GM12878 (cell line): ENCODE results near the gene EEF2. TPM values are rescaled to one million over a fixed set of nuclear protein-coding genes. Genes with fewer than 3 reads are reported as not detected.

ENCODE experiments used
- ATAC-seq: fragments of 200-7000 bp; cut with Tn5 transposase; 3 replicates; pipeline ENCODE4 v1.9.1; 2020; ENCODE audit warnings: mild to moderate bottlenecking, moderate library complexity
- BruUV-seq: library from RNA; stranded (reverse); fragments of 400-500 nt; replicated peaks from 2 replicates; lab custom pipeline; 2021; lab: Mats Ljungman, UMichigan
- CTCF ChIA-PET: fragments of 300-600 bp; sonication (Branson Sonifier 250); formaldehyde crosslinking; extraction: SDS; loops from one replicate; lab custom pipeline; 2021; ENCODE audit warnings: inconsistent platforms; lab: Yijun Ruan, JAX
- POLR2A ChIA-PET: fragments of 350-600 bp; formaldehyde crosslinking; extraction: SDS; loops from one replicate; lab custom pipeline; 2021; ENCODE audit warnings: inconsistent platforms; lab: Charles Lee
- RAD21 ChIA-PET: fragments of 300-600 bp; sonication (Branson Sonifier 250); formaldehyde crosslinking; loops from one replicate; lab custom pipeline; 2023; ENCODE audit warnings: antibody characterized with exemption; ENCODE audit not compliant: unreplicated experiment; lab: Charles Lee
- SMC1A ChIA-PET: fragments of 300-600 bp; sonication (Branson Sonifier 250); formaldehyde crosslinking; loops from one replicate; lab custom pipeline; 2023; ENCODE audit not compliant: unreplicated experiment, uncharacterized antibody; lab: Charles Lee
- DNase-seq: peaks from one replicate; pipeline ENCODE4 v3.0.0-alpha.2; 2011; ENCODE audit warnings: low read depth, low spot score
- FAIRE-seq: peaks from 3 replicates; lab custom pipeline; 2011; peaks lifted over from hg19 to GRCh38; lab: Jason Lieb, UNC
- H2AFZ ChIP-seq: 2 replicates; pipeline ENCODE4 v1.6.0; 2011; ENCODE audit warnings: low read depth, low read length, control low read depth; ENCODE audit not compliant: control insufficient read depth
- H3K27ac ChIP-seq: 2 replicates; pipeline ENCODE4 v1.5.1; 2011; ENCODE audit warnings: control low read depth; ENCODE audit not compliant: control insufficient read depth, insufficient read depth
- H3K27me3 ChIP-seq, 2 experiments: replicated peaks in 1 of 2; 2 replicates each; pipeline versions ENCODE4 v1.6.0 to v1.6.1; 2011; ENCODE audit warnings: low read length in 1 of 2; ENCODE audit not compliant: control insufficient read depth in 2 of 2, insufficient read depth in 2 of 2
- H3K36me3 ChIP-seq, 2 experiments: 2 replicates each; pipeline ENCODE4 v1.5.1; 2011; ENCODE audit warnings: low read length in 1 of 2; ENCODE audit not compliant: control insufficient read depth in 2 of 2, insufficient read depth in 2 of 2
- H3K4me1 ChIP-seq: 2 replicates; pipeline ENCODE4 v1.6.1; 2011; ENCODE audit warnings: mild to moderate bottlenecking, low read length, moderate library complexity, mixed read lengths; ENCODE audit not compliant: control insufficient read depth, insufficient read depth
- H3K4me2 ChIP-seq: 2 replicates; pipeline ENCODE4 v1.6.0; 2011; ENCODE audit warnings: control low read depth; ENCODE audit not compliant: control insufficient read depth, insufficient read depth
- H3K4me3 ChIP-seq: fragments of 200-600 bp; sonication (generic); 2 replicates; pipeline ENCODE4 v1.5.1; 2016
- H3K79me2 ChIP-seq: 2 replicates; pipeline ENCODE4 v1.6.0; 2011; ENCODE audit warnings: low read length; ENCODE audit not compliant: control insufficient read depth, insufficient read depth
- H3K9ac ChIP-seq: 2 replicates; pipeline ENCODE4 v1.8.0; 2011; ENCODE audit warnings: low read length, control low read depth, mixed read lengths; ENCODE audit not compliant: control insufficient read depth, insufficient read depth
- H3K9me3 ChIP-seq: replicated peaks from 3 replicates; pipeline ENCODE4 v1.5.1; 2011; ENCODE audit warnings: mild to moderate bottlenecking, low read length; ENCODE audit not compliant: control insufficient read depth, insufficient read depth
- H4K20me1 ChIP-seq: 2 replicates; pipeline ENCODE4 v1.6.0; 2011; ENCODE audit not compliant: control insufficient read depth, insufficient read depth
- BRCA1 ChIP-seq: IDR thresholded peaks from 2 replicates; pipeline ENCODE4 v1.6.1; 2011; ENCODE audit warnings: low read depth, low read length, improper control_type of control experiment
- CBFB ChIP-seq: IDR thresholded peaks from 2 replicates; pipeline ENCODE4 v1.6.1; 2016; ENCODE audit warnings: antibody characterized with exemption, low read depth
- EGR1 ChIP-seq, 2 experiments: IDR thresholded peaks; 1 replicate in 1 of 2; 2 replicates in 1 of 2; pipeline ENCODE4 v1.6.1; 2011 to 2012; ENCODE audit warnings: low read depth in 2 of 2, low read length in 2 of 2, borderline replicate concordance in 1 of 2, mild to moderate bottlenecking in 1 of 2, moderate library complexity in 1 of 2
- EZH2 ChIP-seq: IDR thresholded peaks from 2 replicates; pipeline ENCODE4 v1.6.1; 2012; ENCODE audit warnings: low read depth, mild to moderate bottlenecking, control low read depth, inconsistent platforms, low read length, borderline replicate concordance; ENCODE audit not compliant: control insufficient read depth
- FOS ChIP-seq: IDR thresholded peaks from 3 replicates; pipeline ENCODE4 v1.6.1; 2011; ENCODE audit warnings: borderline replicate concordance; ENCODE audit not compliant: insufficient read length; ENCODE audit errors: extremely low read depth
- GABPA ChIP-seq: IDR thresholded peaks from 2 replicates; pipeline ENCODE4 v1.6.1; 2014; ENCODE audit warnings: antibody characterized with exemption, low read depth, mild to moderate bottlenecking, inconsistent platforms
- IKZF2 ChIP-seq, 2 experiments: fragments of 450-650 bp; IDR thresholded peaks; 2 replicates each; pipeline ENCODE4 v1.6.1; 2017; ENCODE audit warnings: mild to moderate bottlenecking in 2 of 2, moderate library complexity in 2 of 2
- KLF5 ChIP-seq: fragments of 450-650 bp; IDR thresholded peaks from 2 replicates; pipeline ENCODE4 v1.6.1; 2014; ENCODE audit warnings: mild to moderate bottlenecking; ENCODE audit not compliant: partially characterized antibody
- MTA2 ChIP-seq: fragments of 450-650 bp; IDR thresholded peaks from 2 replicates; pipeline ENCODE4 v1.6.1; 2016; ENCODE audit warnings: low read depth, mild to moderate bottlenecking, moderate library complexity
- PBX3 ChIP-seq: IDR thresholded peaks from 2 replicates; pipeline ENCODE4 v1.6.1; 2011; ENCODE audit warnings: mild to moderate bottlenecking, low read depth, low read length, moderate library complexity; ENCODE audit not compliant: insufficient replicate concordance
- RELA ChIP-seq: fragments of 450-650 bp; IDR thresholded peaks from 2 replicates; pipeline ENCODE4 v1.8.0; 2014; ENCODE audit warnings: borderline replicate concordance; ENCODE audit not compliant: partially characterized antibody
- RUNX3 ChIP-seq: IDR thresholded peaks from 2 replicates; pipeline ENCODE4 v1.6.1; 2012; ENCODE audit warnings: low read length, inconsistent platforms
- SPI1 ChIP-seq: IDR thresholded peaks from 2 replicates; pipeline ENCODE4 v1.6.1; 2011; ENCODE audit warnings: low read depth, mild to moderate bottlenecking, low read length, moderate library complexity, borderline replicate concordance; ENCODE audit not compliant: insufficient read depth
- STAT3 ChIP-seq: IDR thresholded peaks from 2 replicates; pipeline ENCODE4 v1.6.1; 2011; ENCODE audit warnings: low read depth, low read length, improper control_type of control experiment
- WGBS: methylation state at CpG from one replicate; pipeline ENCODE4 v1.1.6; 2016; ENCODE audit warnings: low lambda C conversion rate; ENCODE audit not compliant: insufficient replicate concordance, insufficient coverage; ENCODE audit errors: missing lambda C conversion rate; 5-methylcytosine and 5-hydroxymethylcytosine counted together
- in situ Hi-C: fragments of 300-500 bp; cut with MboI; formaldehyde crosslinking; loops from 9 replicates; pipeline ENCODE4 v1.14.3; 2018; ENCODE audit warnings: mixed read lengths
- intact Hi-C: fragments of 100-400 bp; cut with micrococcal nuclease; formaldehyde crosslinking; loops from one replicate; pipeline ENCODE4 v1.14.2; 2022; ENCODE audit not compliant: unreplicated experiment
- polyA plus RNA-seq, 11 experiments: library from polyadenylated mRNA; depleted of rRNA in 4 of 11; unstranded in 6 of 11; stranded (reverse) in 5 of 11; fragments of >200 nt; fragmentation: Nextera tagmentation in 4 of 11; fragmentation: Illumina TruSeq in 1 of 11; extraction: Ambion mirVana in 4 of 11; extraction: Trizol in 1 of 11; gene quantifications; 1 replicate in 1 of 11; 2 replicates in 10 of 11; pipeline versions ENCODE4 v1.2.1 to v1.2.3, GENCODE V29; 2011 to 2016; ENCODE audit warnings: inconsistent platforms in 2 of 11, missing spikeins in 2 of 11, low read depth in 1 of 11
- total RNA-seq, 4 experiments: library from RNA; depleted of rRNA in 3 of 4; stranded (reverse); fragments of >200 nt in 3 of 4; fragmentation: Illumina TruSeq in 1 of 4; extraction: Trizol in 1 of 4; gene quantifications; 2 replicates each; pipeline versions ENCODE4 v1.2.1 to v1.2.3, GENCODE V29; 2013 to 2021
- TF ChIP-seq, protein P1 (sequence below): fragments of 450-650 bp; conservative IDR thresholded peaks from 2 replicates; pipeline ENCODE4 v1.6.1; 2017; ENCODE audit warnings: mild to moderate bottlenecking, moderate library complexity
- TF ChIP-seq, protein P2 (sequence below): fragments of 450-650 bp; IDR thresholded peaks from 2 replicates; pipeline ENCODE4 v1.6.1; 2017; ENCODE audit warnings: mild to moderate bottlenecking, moderate library complexity

EEF2 gene
- total and polyA plus RNA-seq, 10 of the 15 experiments (the other 5 are each of a cell fraction or from before 2014, with no cell fraction given) = 280 to 3,491 (median 1,305) TPM

DNA sequence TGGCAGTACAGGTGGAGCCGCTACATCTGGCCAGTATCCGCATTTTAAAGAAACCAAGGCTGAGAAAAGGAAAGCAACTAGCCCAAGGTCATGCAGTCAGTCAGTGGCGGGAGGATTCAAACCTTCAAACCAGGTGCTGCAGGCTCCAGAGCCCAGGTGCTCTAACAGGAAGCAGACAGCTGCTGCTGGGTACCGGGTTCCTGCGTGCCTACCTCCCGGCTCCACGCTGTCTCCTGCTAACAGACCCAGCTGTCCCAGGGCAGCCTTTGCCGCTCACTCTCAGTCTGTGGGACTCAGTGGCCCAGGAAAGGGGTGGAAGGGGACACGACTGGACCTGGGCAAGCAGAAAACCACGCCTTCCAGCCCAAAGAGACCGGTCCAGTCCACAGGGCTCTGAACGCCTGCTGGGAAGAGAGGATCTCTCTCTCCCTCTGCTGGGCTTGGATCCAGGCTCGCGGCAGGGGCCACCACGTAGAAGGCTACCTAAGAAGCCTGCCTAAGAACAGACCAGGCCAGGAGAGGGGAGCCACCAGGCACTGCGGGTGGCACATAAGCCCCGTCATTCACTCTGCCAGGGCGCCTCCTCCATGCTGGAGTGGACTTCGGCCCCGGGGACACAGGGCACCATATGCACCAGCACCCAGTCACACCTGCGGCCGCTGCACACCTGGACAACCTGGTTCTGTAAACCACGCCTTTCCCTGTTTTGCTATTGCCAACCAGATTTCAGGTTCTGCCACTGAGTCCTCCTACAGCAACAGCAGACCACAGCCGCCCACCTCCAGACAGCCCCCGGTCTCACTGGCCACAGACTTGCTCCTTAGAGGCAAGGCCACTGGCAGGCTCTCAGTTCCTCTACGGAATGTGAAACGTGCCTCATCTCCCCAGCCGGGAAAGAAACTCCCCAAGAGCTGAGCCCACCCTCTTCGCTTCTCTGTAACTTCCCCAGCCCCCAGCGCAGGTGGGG lies 18.9 kb downstream of the EEF2 start:
- Histone ChIP-seq H3K4me3 (no peak overlapping the region), H3K27me3 (no peaks in the 10 kb centered on the region), H3K9me3 (no peaks in the 10 kb centered on the region), H3K79me2 (peaks cover 18% of the 10 kb centered on the region), H3K36me3 (peaks cover 3 to 7% of the 10 kb centered on the region in 2 experiments; a peak in 3 of 4 replicates), H3K4me2 (no peak overlapping the region), H4K20me1 (no peaks in the 10 kb centered on the region), H3K9ac (no peak overlapping the region), H2AFZ (no peak overlapping the region), H3K4me1 (peaks cover 2% of the 10 kb centered on the region), H3K27ac (no peak overlapping the region)
- SMC1A ChIA-PET = no interaction called here
- ATAC-seq (no peak), DNase-seq (no peak), FAIRE-seq (no peak)
- intact Hi-C loops = no loop called here
- POLR2A ChIA-PET = no interaction called here
- WGBS = 88% methylated on average over 30 of the region's 30 CpGs
- CTCF ChIA-PET = no interaction called here
- RAD21 ChIA-PET = no interaction called here
- BruUV-seq = no TSS peak
- in situ Hi-C loops = no loop called here
- TF ChIP-seq MTA2 (no peak), RUNX3 (no peak), IKZF2 (IDR thresholded peaks at IDR 0.05) (no peak), KLF5 (no peak), EGR1 (IDR thresholded peaks at IDR 0.05; ENCODE audit: borderline replicate concordance in 1 of 2, low read depth in 2 of 2, low read length in 2 of 2) (no peak), GABPA (no peak), PBX3 (no peak), CBFB (no peak), STAT3 (no peak), FOS (no peak), EZH2 (no peak), BRCA1 (no peak), SPI1 (no peak), RELA (no peak)
- TF ChIP-seq, protein P1, sequence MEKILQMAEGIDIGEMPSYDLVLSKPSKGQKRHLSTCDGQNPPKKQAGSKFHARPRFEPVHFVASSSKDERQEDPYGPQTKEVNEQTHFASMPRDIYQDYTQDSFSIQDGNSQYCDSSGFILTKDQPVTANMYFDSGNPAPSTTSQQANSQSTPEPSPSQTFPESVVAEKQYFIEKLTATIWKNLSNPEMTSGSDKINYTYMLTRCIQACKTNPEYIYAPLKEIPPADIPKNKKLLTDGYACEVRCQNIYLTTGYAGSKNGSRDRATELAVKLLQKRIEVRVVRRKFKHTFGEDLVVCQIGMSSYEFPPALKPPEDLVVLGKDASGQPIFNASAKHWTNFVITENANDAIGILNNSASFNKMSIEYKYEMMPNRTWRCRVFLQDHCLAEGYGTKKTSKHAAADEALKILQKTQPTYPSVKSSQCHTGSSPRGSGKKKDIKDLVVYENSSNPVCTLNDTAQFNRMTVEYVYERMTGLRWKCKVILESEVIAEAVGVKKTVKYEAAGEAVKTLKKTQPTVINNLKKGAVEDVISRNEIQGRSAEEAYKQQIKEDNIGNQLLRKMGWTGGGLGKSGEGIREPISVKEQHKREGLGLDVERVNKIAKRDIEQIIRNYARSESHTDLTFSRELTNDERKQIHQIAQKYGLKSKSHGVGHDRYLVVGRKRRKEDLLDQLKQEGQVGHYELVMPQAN = no peak
- TF ChIP-seq, protein P2, sequence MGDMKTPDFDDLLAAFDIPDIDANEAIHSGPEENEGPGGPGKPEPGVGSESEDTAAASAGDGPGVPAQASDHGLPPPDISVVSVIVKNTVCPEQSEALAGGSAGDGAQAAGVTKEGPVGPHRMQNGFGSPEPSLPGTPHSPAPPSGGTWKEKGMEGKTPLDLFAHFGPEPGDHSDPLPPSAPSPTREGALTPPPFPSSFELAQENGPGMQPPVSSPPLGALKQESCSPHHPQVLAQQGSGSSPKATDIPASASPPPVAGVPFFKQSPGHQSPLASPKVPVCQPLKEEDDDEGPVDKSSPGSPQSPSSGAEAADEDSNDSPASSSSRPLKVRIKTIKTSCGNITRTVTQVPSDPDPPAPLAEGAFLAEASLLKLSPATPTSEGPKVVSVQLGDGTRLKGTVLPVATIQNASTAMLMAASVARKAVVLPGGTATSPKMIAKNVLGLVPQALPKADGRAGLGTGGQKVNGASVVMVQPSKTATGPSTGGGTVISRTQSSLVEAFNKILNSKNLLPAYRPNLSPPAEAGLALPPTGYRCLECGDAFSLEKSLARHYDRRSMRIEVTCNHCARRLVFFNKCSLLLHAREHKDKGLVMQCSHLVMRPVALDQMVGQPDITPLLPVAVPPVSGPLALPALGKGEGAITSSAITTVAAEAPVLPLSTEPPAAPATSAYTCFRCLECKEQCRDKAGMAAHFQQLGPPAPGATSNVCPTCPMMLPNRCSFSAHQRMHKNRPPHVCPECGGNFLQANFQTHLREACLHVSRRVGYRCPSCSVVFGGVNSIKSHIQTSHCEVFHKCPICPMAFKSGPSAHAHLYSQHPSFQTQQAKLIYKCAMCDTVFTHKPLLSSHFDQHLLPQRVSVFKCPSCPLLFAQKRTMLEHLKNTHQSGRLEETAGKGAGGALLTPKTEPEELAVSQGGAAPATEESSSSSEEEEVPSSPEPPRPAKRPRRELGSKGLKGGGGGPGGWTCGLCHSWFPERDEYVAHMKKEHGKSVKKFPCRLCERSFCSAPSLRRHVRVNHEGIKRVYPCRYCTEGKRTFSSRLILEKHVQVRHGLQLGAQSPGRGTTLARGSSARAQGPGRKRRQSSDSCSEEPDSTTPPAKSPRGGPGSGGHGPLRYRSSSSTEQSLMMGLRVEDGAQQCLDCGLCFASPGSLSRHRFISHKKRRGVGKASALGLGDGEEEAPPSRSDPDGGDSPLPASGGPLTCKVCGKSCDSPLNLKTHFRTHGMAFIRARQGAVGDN = no peak
